Activated CD8-positive, alpha-beta memory T cell treated with anti-CD3 and anti-CD28 coated beads, Interleukin-2, amount 50 U/mL, for 1 hour (primary cell): ENCODE data around the gene KIAA0513.
"Not testable (repeated sequence)": the region's sequence is repeated elsewhere in the genome, so short reads cannot be mapped to it uniquely, and the experiment has no call there.

Source experiments
- DNase-seq: peaks from one replicate; pipeline ENCODE4 v3.0.0-alpha.2; 2020; ENCODE audit errors: extremely low read depth

KIAA0513 gene

GRCh38 chr16:85048921-85049562 lies 21.4 kb downstream of the KIAA0513 start:
- no peak for DNase-seq

GRCh38 chr16:85049706-85050305 lies 22.2 kb downstream of the KIAA0513 start:
- no peak for DNase-seq

- DNase-seq: no peak
Observed at GRCh38 chr16:85051067-85051581, 23.5 kb downstream of the KIAA0513 start.

GRCh38 chr16:85051683-85052082 lies 24.1 kb downstream of the KIAA0513 start:
- DNase-seq: no peak

- no peak for DNase-seq
Observed at GRCh38 chr16:85052536-85052935, 24.9 kb downstream of the KIAA0513 start.

GRCh38 chr16:85054321-85054720 lies 26.7 kb downstream of the KIAA0513 start:
- DNase-seq: not testable (repeated sequence)

- DNase-seq: no peak
Observed at GRCh38 chr16:85054948-85055492, 27.4 kb downstream of the KIAA0513 start.

GRCh38 chr16:85055493-85056210 lies 28.1 kb downstream of the KIAA0513 start:
- DNase-seq: peak; percentile 38

- DNase-seq: no peak
Observed at GRCh38 chr16:85056211-85056748, 28.7 kb downstream of the KIAA0513 start.

GRCh38 chr16:85057212-85057889 lies 29.8 kb downstream of the KIAA0513 start:
- DNase-seq: no peak

GRCh38 chr16:85057948-85058347 lies 30.4 kb downstream of the KIAA0513 start:
- no peak for DNase-seq

- no peak for DNase-seq
Observed at GRCh38 chr16:85058909-85059308, 31.3 kb downstream of the KIAA0513 start.

- DNase-seq: no peak
Observed at GRCh38 chr16:85061566-85061965, 34.0 kb downstream of the KIAA0513 start.

GRCh38 chr16:85062323-85062722 lies 34.7 kb downstream of the KIAA0513 start:
- no peak for DNase-seq

GRCh38 chr16:85062845-85063244 lies 35.2 kb downstream of the KIAA0513 start:
- no peak for DNase-seq

GRCh38 chr16:85064186-85064585 lies 36.6 kb downstream of the KIAA0513 start:
- no peak for DNase-seq

- DNase-seq: no peak
Observed at GRCh38 chr16:85065099-85065498, 37.5 kb downstream of the KIAA0513 start.

- DNase-seq: no peak
Observed at GRCh38 chr16:85066346-85066885, 38.8 kb downstream of the KIAA0513 start.

- DNase-seq: no peak
Observed at GRCh38 chr16:85067024-85067423, 39.4 kb downstream of the KIAA0513 start.

- no peak for DNase-seq
Observed at GRCh38 chr16:85067426-85067825, 39.8 kb downstream of the KIAA0513 start.

- no peak for DNase-seq
Observed at GRCh38 chr16:85068746-85069145, 41.2 kb downstream of the KIAA0513 start.
